HepG2 (cell line): ENCODE measurements around the gene TMEM117. TPM values are rescaled to one million over a fixed set of nuclear protein-coding genes. Genes with fewer than 3 reads are reported as not detected.

ENCODE experiments used
- ATAC-seq: fragments of 200-7000 bp; cut with Tn5 transposase; 3 replicates; pipeline ENCODE4 v1.9.1; 2020; ENCODE audit warnings: mild to moderate bottlenecking, moderate library complexity
- BruUV-seq: library from RNA; stranded (reverse); fragments of 400-500 nt; replicated peaks from 2 replicates; lab custom pipeline; 2021; lab: Mats Ljungman, UMichigan
- CTCF ChIA-PET: fragments of 300-600 bp; formaldehyde crosslinking; extraction: SDS; loops from one replicate; lab custom pipeline; 2021; ENCODE audit warnings: low total read pairs, inconsistent platforms, low intra/inter-chr PET ratio; lab: Yijun Ruan, JAX
- POLR2A ChIA-PET: fragments of 350-600 bp; sonication (Branson Sonifier 250); formaldehyde crosslinking; loops from one replicate; lab custom pipeline; 2020; ENCODE audit warnings: antibody characterized with exemption, inconsistent platforms; lab: Yijun Ruan, JAX
- DNase-seq: peaks from one replicate; pipeline ENCODE4 v3.0.0-alpha.2; 2015; ENCODE audit warnings: low spot score
- FAIRE-seq: peaks from 3 replicates; lab custom pipeline; 2011; peaks lifted over from hg19 to GRCh38; lab: Jason Lieb, UNC
- H2AFZ ChIP-seq: one replicate; pipeline ENCODE4 v1.6.1; 2011; ENCODE audit warnings: low read length, inconsistent platforms
- H3K27ac ChIP-seq: fragments of 300-600 bp; 3 replicates; pipeline ENCODE4 v1.8.0; 2011; ENCODE audit warnings: mixed run types, mild to moderate bottlenecking, mixed read lengths, low read length, inconsistent platforms; ENCODE audit not compliant: insufficient read depth; ENCODE audit errors: extremely low read length
- H3K27me3 ChIP-seq, 2 experiments: fragments of 200-600 bp in 1 of 2; 2 replicates in 1 of 2; 3 replicates in 1 of 2; pipeline versions ENCODE4 v1.6.0 to v1.8.0; 2011; ENCODE audit warnings: low read length in 2 of 2, mild to moderate bottlenecking in 2 of 2, moderate library complexity in 2 of 2, inconsistent platforms in 1 of 2; ENCODE audit not compliant: insufficient read depth in 2 of 2, control insufficient read depth in 1 of 2
- H3K36me3 ChIP-seq, 2 experiments: fragments of 200-600 bp in 1 of 2; replicated peaks in 1 of 2; 2 replicates in 1 of 2; 3 replicates in 1 of 2; pipeline versions ENCODE4 v1.5.1 to v1.8.0; 2011; ENCODE audit warnings: low read length in 2 of 2, inconsistent platforms in 1 of 2; ENCODE audit not compliant: insufficient read depth in 2 of 2, control insufficient read depth in 1 of 2
- H3K4me1 ChIP-seq: 2 replicates; pipeline ENCODE4 v1.5.1; 2012; ENCODE audit warnings: low read length, inconsistent platforms; ENCODE audit not compliant: insufficient read depth
- H3K4me2 ChIP-seq: 2 replicates; pipeline ENCODE4 v1.6.0; 2011; ENCODE audit warnings: low read depth, low read length, inconsistent platforms
- H3K4me3 ChIP-seq, 3 experiments: fragments of 200-600 bp in 1 of 3; sonication (generic), shearing (Covaris generic) in 1 of 3; replicated peaks in 1 of 3; 2 replicates each; pipeline ENCODE4 v1.5.1; 2011 to 2016; ENCODE audit warnings: low read length in 3 of 3, inconsistent platforms in 2 of 3, low read depth in 2 of 3, mild to moderate bottlenecking in 2 of 3, control low read depth in 1 of 3, mixed read lengths in 1 of 3; ENCODE audit not compliant: insufficient read depth in 1 of 3
- H3K79me2 ChIP-seq: one replicate; pipeline ENCODE4 v1.6.1; 2011; ENCODE audit warnings: low read length, inconsistent platforms; ENCODE audit not compliant: insufficient read depth
- H3K9ac ChIP-seq: 2 replicates; pipeline ENCODE4 v1.6.0; 2011; ENCODE audit warnings: mild to moderate bottlenecking, low read depth, low read length, inconsistent platforms; ENCODE audit not compliant: insufficient read depth
- H3K9me3 ChIP-seq: 2 replicates; pipeline ENCODE4 v1.5.1; 2012; ENCODE audit warnings: mild to moderate bottlenecking, low read length
- H4K20me1 ChIP-seq: 2 replicates; pipeline ENCODE4 v1.6.0; 2011; ENCODE audit warnings: inconsistent platforms, mild to moderate bottlenecking, low read length, moderate library complexity; ENCODE audit not compliant: insufficient read depth
- ADNP ChIP-seq: sonication (generic); formaldehyde crosslinking; IDR thresholded peaks from 2 replicates; pipeline ENCODE4 v1.4.0; 2020; ENCODE audit warnings: missing genetic modification reagents
- ATF2 ChIP-seq: sonication (generic); formaldehyde crosslinking; IDR thresholded peaks from 2 replicates; pipeline ENCODE4 v1.4.0; 2020; ENCODE audit warnings: missing genetic modification reagents
- GTF2F1 ChIP-seq: fragments of 150-350 bp; IDR thresholded peaks from 2 replicates; pipeline ENCODE4 v1.6.1; 2014; ENCODE audit warnings: low read length
- MYNN ChIP-seq: sonication (generic); formaldehyde crosslinking; IDR thresholded peaks from 2 replicates; pipeline ENCODE4 v1.4.0; 2020; ENCODE audit warnings: mild to moderate bottlenecking, low read depth, missing genetic modification reagents
- NFIC ChIP-seq: IDR thresholded peaks from 2 replicates; pipeline ENCODE4 v1.6.1; 2012; ENCODE audit warnings: mild to moderate bottlenecking, low read length, inconsistent platforms
- ZBTB40 ChIP-seq, 2 experiments: fragments of 450-650 bp in 1 of 2; sonication (generic) in 1 of 2; formaldehyde crosslinking in 1 of 2; IDR thresholded peaks; 2 replicates each; pipeline versions ENCODE4 v1.6.1 to v1.8.0; 2016 to 2022; ENCODE audit warnings: antibody characterized with exemption in 1 of 2, mild to moderate bottlenecking in 1 of 2, missing genetic modification reagents in 1 of 2
- ZNF225 ChIP-seq: sonication (generic); formaldehyde crosslinking; IDR thresholded peaks from 2 replicates; pipeline ENCODE4 v1.4.0; 2020; ENCODE audit warnings: mild to moderate bottlenecking, missing genetic modification reagents
- ZNF550 ChIP-seq: sonication (generic); formaldehyde crosslinking; IDR thresholded peaks from 2 replicates; pipeline ENCODE4 v1.4.0; 2020; ENCODE audit warnings: mild to moderate bottlenecking, missing genetic modification reagents, borderline replicate concordance
- ZNF556 ChIP-seq: sonication (generic); formaldehyde crosslinking; IDR thresholded peaks from 2 replicates; pipeline ENCODE4 v1.4.0; 2020; ENCODE audit warnings: mild to moderate bottlenecking, missing genetic modification reagents, borderline replicate concordance
- ZNF564 ChIP-seq: sonication (generic); formaldehyde crosslinking; IDR thresholded peaks from 2 replicates; pipeline ENCODE4 v1.8.1; 2023; ENCODE audit warnings: mild to moderate bottlenecking, missing genetic modification reagents
- WGBS: methylation state at CpG from one replicate; pipeline ENCODE4 v1.1.6; 2017; ENCODE audit warnings: low lambda C conversion rate; 5-methylcytosine and 5-hydroxymethylcytosine counted together
- in situ Hi-C: cut with HindIII; loops from 2 replicates; pipeline ENCODE4 v1.10.0; 2017; ENCODE audit warnings: low pct_unique_long_range_greater_than_20kb; ENCODE audit not compliant: extremely low pct_ligation_motif_present
- intact Hi-C: fragments of 100-400 bp; cut with micrococcal nuclease; formaldehyde crosslinking; loops from one replicate; pipeline ENCODE4 v1.10.0; 2022; ENCODE audit not compliant: unreplicated experiment
- polyA plus RNA-seq, 8 experiments: library from polyadenylated mRNA; depleted of rRNA in 3 of 8; stranded (reverse) in 7 of 8; unstranded in 1 of 8; fragments of >200 nt; fragmentation: Illumina TruSeq in 4 of 8; extraction: Trizol in 4 of 8; gene quantifications; 2 replicates each; pipeline versions ENCODE4 v1.2.1 to v1.2.3, GENCODE V29; 2011 to 2016; ENCODE audit warnings: low read depth in 4 of 8, missing spikeins in 1 of 8, mixed read lengths in 1 of 8; ENCODE audit not compliant: insufficient read depth in 1 of 8
- total RNA-seq, 5 experiments: library from RNA; depleted of rRNA; stranded (reverse); fragments of >200 nt; fragmentation: Illumina TruSeq; extraction: Trizol; gene quantifications; 2 replicates each; pipeline ENCODE4 v1.2.3, GENCODE V29; 2016; ENCODE audit warnings: low read depth in 1 of 5

Gene TMEM117
- total and polyA plus RNA-seq, 2 of the 13 experiments (the other 11 are each of a cell fraction or from before 2014, with no cell fraction given): 2.8 to 8.5 TPM

- BruUV-seq: no TSS peak
- H2AFZ ChIP-seq: no peak overlapping the region
These were observed 106.5 kb downstream of the TMEM117 start for GRCh38 chr12:43942379-43942778.

More at GRCh38 chr12:43942379-43942778, 106.5 kb downstream of the TMEM117 start:
- no peaks in the 10 kb centered on the region for H3K27me3 ChIP-seq
- H3K36me3 ChIP-seq: no peaks in the 10 kb centered on the region
- no peak for FAIRE-seq
- DNase-seq: no peak
- intact Hi-C loops (no loop called here), in situ Hi-C loops (no loop called here)
- H3K4me1 ChIP-seq: no peaks in the 10 kb centered on the region
- H3K4me3 ChIP-seq: no peak overlapping the region
- no peaks in the 10 kb centered on the region for H4K20me1 ChIP-seq
- no peaks in the 10 kb centered on the region for H3K79me2 ChIP-seq
- ATAC-seq: no peak
- no peak overlapping the region for H3K27ac ChIP-seq
- CTCF ChIA-PET: no interaction called here
- 70% methylated on average over 2 of the region's 2 CpGs for WGBS
- no peak overlapping the region for H3K4me2 ChIP-seq
- no peaks in the 10 kb centered on the region for H3K9me3 ChIP-seq
- no peak overlapping the region for H3K9ac ChIP-seq
- POLR2A ChIA-PET: no interaction called here
- TF ChIP-seq MYNN (CRISPR knock-in tag) (no peak), ZNF564 (CRISPR knock-in tag) (no peak), ZNF550 (no peak), GTF2F1 (no peak), ATF2 (CRISPR knock-in tag) (no peak), NFIC (no peak), ADNP (CRISPR knock-in tag) (no peak), ZNF225 (CRISPR knock-in tag) (no peak), ZBTB40 (IDR thresholded peaks at IDR 0.05) (no peak), ZBTB40 (CRISPR knock-in tag; IDR thresholded peaks at IDR 0.05) (no peak), ZNF556 (CRISPR knock-in tag) (no peak)
- TF ChIP-seq, all 625 proteins: peak for 0
